HUES48 (cell line): ENCODE data around the gene POMT1.
"Not testable (repeated sequence)": the region's sequence is repeated elsewhere in the genome, so short reads cannot be mapped to it uniquely, and the experiment has no call there.

Experiments used
- H3K27ac ChIP-seq: one replicate; pipeline ENCODE4 v1.7.0; 2013; ENCODE audit warnings: low read depth, low read length, inconsistent platforms
- H3K27me3 ChIP-seq: 2 replicates; pipeline ENCODE4 v1.6.1; 2013; ENCODE audit warnings: mild to moderate bottlenecking, low read length; ENCODE audit not compliant: control insufficient read depth, insufficient read depth
- H3K36me3 ChIP-seq: 2 replicates; pipeline ENCODE4 v1.6.1; 2013; ENCODE audit warnings: low read length; ENCODE audit not compliant: control insufficient read depth, insufficient read depth
- H3K4me1 ChIP-seq: 2 replicates; pipeline ENCODE4 v1.6.1; 2013; ENCODE audit warnings: mild to moderate bottlenecking, low read length; ENCODE audit not compliant: control insufficient read depth, insufficient read depth
- H3K4me3 ChIP-seq: 2 replicates; pipeline ENCODE4 v1.5.1; 2013; ENCODE audit warnings: mild to moderate bottlenecking, low read depth, low read length
- H3K9ac ChIP-seq: 2 replicates; pipeline ENCODE4 v1.6.1; 2013; ENCODE audit warnings: mild to moderate bottlenecking, low read depth, low read length, moderate library complexity
- H3K9me3 ChIP-seq: 2 replicates; pipeline ENCODE4 v1.6.1; 2013; ENCODE audit warnings: low read length; ENCODE audit not compliant: control insufficient read depth, insufficient read depth

The POMT1 gene

GRCh38 chr9:131502781-131503625, at the start of gene POMT1:
Gene POMT1 (plus strand): TSS chr9:131502918. CDS start chr9:131504219, 1,301 bp downstream.
- Histone ChIP-seq H3K9me3 (no peaks in the 10 kb centered on the region), H3K9ac (peak within 1 kb of the TSS; percentile 36), H3K27ac (peak within 1 kb of the TSS; percentile 64), H3K36me3 (peaks cover 35% of the 10 kb centered on the region), H3K27me3 (no peaks in the 10 kb centered on the region), H3K4me3 (peak within 1 kb of the TSS; percentile 85), H3K4me1 (peaks cover 9% of the 10 kb centered on the region; the same call in 1 of the 2 replicates)

- Histone ChIP-seq H3K27ac (no peak overlapping the region), H3K27me3 (no peaks in the 10 kb centered on the region), H3K9ac (no peak overlapping the region), H3K4me1 (no peaks in the 10 kb centered on the region), H3K9me3 (no peaks in the 10 kb centered on the region), H3K36me3 (peaks cover 97% of the 10 kb centered on the region), H3K4me3 (no peak overlapping the region)
Measured at GRCh38 chr9:131454028-131454427, 48.7 kb upstream of the POMT1 start.

- not testable (repeated sequence) for H3K4me3 ChIP-seq, H3K4me1 ChIP-seq, H3K27ac ChIP-seq, H3K27me3 ChIP-seq, H3K9me3 ChIP-seq, H3K9ac ChIP-seq
- H3K36me3 ChIP-seq: peaks cover 97% of the 10 kb centered on the region
Measured at GRCh38 chr9:131455655-131456054, 47.1 kb upstream of the POMT1 start.

GRCh38 chr9:131457746-131458145, 45.0 kb upstream of the POMT1 start:
- H3K27ac ChIP-seq: no peak overlapping the region
- no peak overlapping the region for H3K4me3 ChIP-seq
- H3K27me3 ChIP-seq: no peaks in the 10 kb centered on the region
- H3K9me3 ChIP-seq: no peaks in the 10 kb centered on the region
- H3K36me3 ChIP-seq: peaks cover 95% of the 10 kb centered on the region
- no peaks in the 10 kb centered on the region for H3K4me1 ChIP-seq
- no peak overlapping the region for H3K9ac ChIP-seq

- H3K4me3 ChIP-seq: no peak overlapping the region
- H3K9ac ChIP-seq: no peak overlapping the region
- no peaks in the 10 kb centered on the region for H3K9me3 ChIP-seq
- H3K4me1 ChIP-seq: no peaks in the 10 kb centered on the region
- no peak overlapping the region for H3K27ac ChIP-seq
- H3K27me3 ChIP-seq: no peaks in the 10 kb centered on the region
- H3K36me3 ChIP-seq: peaks cover 94% of the 10 kb centered on the region
Measured at GRCh38 chr9:131459056-131459455, 43.7 kb upstream of the POMT1 start.

- H3K36me3 ChIP-seq: peaks cover 96% of the 10 kb centered on the region
- no peaks in the 10 kb centered on the region for H3K4me1 ChIP-seq
- H3K9me3 ChIP-seq: no peaks in the 10 kb centered on the region
- no peak overlapping the region for H3K4me3 ChIP-seq
- no peak overlapping the region for H3K9ac ChIP-seq
- H3K27me3 ChIP-seq: no peaks in the 10 kb centered on the region
- no peak overlapping the region for H3K27ac ChIP-seq
Measured at GRCh38 chr9:131461166-131461565, 41.6 kb upstream of the POMT1 start.

GRCh38 chr9:131464354-131465000, 38.2 kb upstream of the POMT1 start:
- Histone ChIP-seq H3K36me3 (peaks cover 94% of the 10 kb centered on the region), H3K27me3 (no peaks in the 10 kb centered on the region), H3K4me3 (no peak overlapping the region), H3K9ac (no peak overlapping the region), H3K27ac (no peak overlapping the region), H3K4me1 (no peaks in the 10 kb centered on the region), H3K9me3 (no peaks in the 10 kb centered on the region)

- Histone ChIP-seq H3K36me3 (peaks cover 94% of the 10 kb centered on the region), H3K27me3 (no peaks in the 10 kb centered on the region), H3K27ac (no peak overlapping the region), H3K9ac (no peak overlapping the region), H3K9me3 (no peaks in the 10 kb centered on the region), H3K4me1 (no peaks in the 10 kb centered on the region), H3K4me3 (no peak overlapping the region)
Measured at GRCh38 chr9:131465401-131465800, 37.3 kb upstream of the POMT1 start.

GRCh38 chr9:131467214-131467935, 35.3 kb upstream of the POMT1 start:
- Histone ChIP-seq H3K27me3 (no peaks in the 10 kb centered on the region), H3K27ac (no peak overlapping the region), H3K4me1 (no peaks in the 10 kb centered on the region), H3K36me3 (peaks cover 94% of the 10 kb centered on the region), H3K4me3 (no peak overlapping the region), H3K9ac (no peak overlapping the region), H3K9me3 (no peaks in the 10 kb centered on the region)

- H3K27me3 ChIP-seq: no peaks in the 10 kb centered on the region
- H3K9ac ChIP-seq: no peak overlapping the region
- no peak overlapping the region for H3K27ac ChIP-seq
- no peak overlapping the region for H3K4me3 ChIP-seq
- H3K9me3 ChIP-seq: no peaks in the 10 kb centered on the region
- H3K4me1 ChIP-seq: no peaks in the 10 kb centered on the region
- H3K36me3 ChIP-seq: peaks cover 94% of the 10 kb centered on the region
Measured at GRCh38 chr9:131468031-131468430, 34.7 kb upstream of the POMT1 start.

GRCh38 chr9:131469356-131469755, 33.4 kb upstream of the POMT1 start:
- no peak overlapping the region for H3K27ac ChIP-seq
- H3K36me3 ChIP-seq: peaks cover 95% of the 10 kb centered on the region
- H3K4me3 ChIP-seq: no peak overlapping the region
- H3K27me3 ChIP-seq: no peaks in the 10 kb centered on the region
- no peak overlapping the region for H3K9ac ChIP-seq
- no peaks in the 10 kb centered on the region for H3K4me1 ChIP-seq
- no peaks in the 10 kb centered on the region for H3K9me3 ChIP-seq
